HEK293T (cell line): Measurements from ENCODE around the gene RAB13.

Source experiments
- ARNT ChIP-seq: fragments of 450-650 bp; IDR thresholded peaks from 2 replicates; pipeline ENCODE4 v1.6.1; 2017; ENCODE audit warnings: mild to moderate bottlenecking
- BHLHE40 ChIP-seq: fragments of 450-650 bp; IDR thresholded peaks from 2 replicates; pipeline ENCODE4 v1.6.1; 2016; ENCODE audit warnings: mild to moderate bottlenecking, moderate library complexity, borderline replicate concordance
- CTBP1 ChIP-seq: fragments of 450-650 bp; IDR thresholded peaks from 2 replicates; pipeline ENCODE4 v1.6.1; 2016; ENCODE audit warnings: borderline replicate concordance
- ELF4 ChIP-seq: fragments of 450-650 bp; IDR thresholded peaks from 2 replicates; pipeline ENCODE4 v1.6.1; 2017; ENCODE audit warnings: antibody characterized with exemption
- FOXA1 ChIP-seq: fragments of 450-650 bp; IDR thresholded peaks from 2 replicates; pipeline ENCODE4 v1.6.1; 2016; ENCODE audit warnings: mild to moderate bottlenecking
- FOXK2 ChIP-seq: fragments of 450-650 bp; IDR thresholded peaks from 2 replicates; pipeline ENCODE4 v1.6.1; 2016; ENCODE audit warnings: mild to moderate bottlenecking
- FOXM1 ChIP-seq: fragments of 450-650 bp; IDR thresholded peaks from 2 replicates; pipeline ENCODE4 v1.6.1; 2017; ENCODE audit warnings: mild to moderate bottlenecking, borderline replicate concordance
- HDGF ChIP-seq: fragments of 450-650 bp; IDR thresholded peaks from 2 replicates; pipeline ENCODE4 v1.6.1; 2017; ENCODE audit warnings: antibody characterized with exemption, borderline replicate concordance
- L3MBTL2 ChIP-seq: fragments of 450-650 bp; conservative IDR thresholded peaks from 2 replicates; pipeline ENCODE4 v1.6.1; 2016; ENCODE audit warnings: mild to moderate bottlenecking
- SP1 ChIP-seq: fragments of 450-650 bp; IDR thresholded peaks from 2 replicates; pipeline ENCODE4 v1.6.1; 2017
- SUZ12 ChIP-seq: fragments of 450-650 bp; IDR thresholded peaks from 2 replicates; pipeline ENCODE4 v1.6.1; 2016; ENCODE audit warnings: mild to moderate bottlenecking
- TARDBP ChIP-seq: fragments of 450-650 bp; IDR thresholded peaks from 2 replicates; pipeline ENCODE4 v1.6.1; 2016
- TF ChIP-seq, protein P1 (sequence below): fragments of 450-650 bp; IDR thresholded peaks from 2 replicates; pipeline ENCODE4 v1.6.1; 2016

GRCh38 chr1:153995202-153995601 is 9.1 kb upstream of the RAB13 start:
- TF ChIP-seq SUZ12 = no peak
- TF ChIP-seq TARDBP = no peak
- no peak for TF ChIP-seq ARNT
- TF ChIP-seq FOXM1 = no peak
- TF ChIP-seq BHLHE40 = no peak
- no peak for TF ChIP-seq FOXK2
- no peak for TF ChIP-seq L3MBTL2
- TF ChIP-seq FOXA1 = no peak
- no peak for TF ChIP-seq CTBP1
- no peak for TF ChIP-seq HDGF
- no peak for TF ChIP-seq ELF4
- TF ChIP-seq, protein P1, sequence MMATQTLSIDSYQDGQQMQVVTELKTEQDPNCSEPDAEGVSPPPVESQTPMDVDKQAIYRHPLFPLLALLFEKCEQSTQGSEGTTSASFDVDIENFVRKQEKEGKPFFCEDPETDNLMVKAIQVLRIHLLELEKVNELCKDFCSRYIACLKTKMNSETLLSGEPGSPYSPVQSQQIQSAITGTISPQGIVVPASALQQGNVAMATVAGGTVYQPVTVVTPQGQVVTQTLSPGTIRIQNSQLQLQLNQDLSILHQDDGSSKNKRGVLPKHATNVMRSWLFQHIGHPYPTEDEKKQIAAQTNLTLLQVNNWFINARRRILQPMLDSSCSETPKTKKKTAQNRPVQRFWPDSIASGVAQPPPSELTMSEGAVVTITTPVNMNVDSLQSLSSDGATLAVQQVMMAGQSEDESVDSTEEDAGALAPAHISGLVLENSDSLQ = no peak
- TF ChIP-seq SP1 = no peak
